ENCODE results near the gene PDXK.

GRCh38 chr21:43749651-43750262 is 30.8 kb downstream of the PDXK start:
- TF ChIP-seq CEBPB (IDR thresholded peaks at IDR 0.05) (no peak), TAF1 (IDR thresholded peaks at IDR 0.05; ENCODE audit: low read depth) (no peak), TEAD4 (IDR thresholded peaks at IDR 0.05) (no peak), NFIC (IDR thresholded peaks at IDR 0.05) (no peak), ZBTB7A (IDR thresholded peaks at IDR 0.05; ENCODE audit: low read depth) (no peak), USF1 (IDR thresholded peaks at IDR 0.05) (no peak), YY1 (IDR thresholded peaks at IDR 0.05; ENCODE audit: low read depth) (no peak), EGR1 (IDR thresholded peaks at IDR 0.05) (no peak), EP300 (IDR thresholded peaks at IDR 0.05; ENCODE audit: borderline replicate concordance) (no peak), CREB1 (IDR thresholded peaks at IDR 0.05; ENCODE audit: low read depth) (no peak), TCF12 (IDR thresholded peaks at IDR 0.05; ENCODE audit: low read depth) (no peak), FOXM1 (IDR thresholded peaks at IDR 0.05; ENCODE audit: borderline replicate concordance, low read depth) (no peak)
- TF ChIP-seq, protein P1, sequence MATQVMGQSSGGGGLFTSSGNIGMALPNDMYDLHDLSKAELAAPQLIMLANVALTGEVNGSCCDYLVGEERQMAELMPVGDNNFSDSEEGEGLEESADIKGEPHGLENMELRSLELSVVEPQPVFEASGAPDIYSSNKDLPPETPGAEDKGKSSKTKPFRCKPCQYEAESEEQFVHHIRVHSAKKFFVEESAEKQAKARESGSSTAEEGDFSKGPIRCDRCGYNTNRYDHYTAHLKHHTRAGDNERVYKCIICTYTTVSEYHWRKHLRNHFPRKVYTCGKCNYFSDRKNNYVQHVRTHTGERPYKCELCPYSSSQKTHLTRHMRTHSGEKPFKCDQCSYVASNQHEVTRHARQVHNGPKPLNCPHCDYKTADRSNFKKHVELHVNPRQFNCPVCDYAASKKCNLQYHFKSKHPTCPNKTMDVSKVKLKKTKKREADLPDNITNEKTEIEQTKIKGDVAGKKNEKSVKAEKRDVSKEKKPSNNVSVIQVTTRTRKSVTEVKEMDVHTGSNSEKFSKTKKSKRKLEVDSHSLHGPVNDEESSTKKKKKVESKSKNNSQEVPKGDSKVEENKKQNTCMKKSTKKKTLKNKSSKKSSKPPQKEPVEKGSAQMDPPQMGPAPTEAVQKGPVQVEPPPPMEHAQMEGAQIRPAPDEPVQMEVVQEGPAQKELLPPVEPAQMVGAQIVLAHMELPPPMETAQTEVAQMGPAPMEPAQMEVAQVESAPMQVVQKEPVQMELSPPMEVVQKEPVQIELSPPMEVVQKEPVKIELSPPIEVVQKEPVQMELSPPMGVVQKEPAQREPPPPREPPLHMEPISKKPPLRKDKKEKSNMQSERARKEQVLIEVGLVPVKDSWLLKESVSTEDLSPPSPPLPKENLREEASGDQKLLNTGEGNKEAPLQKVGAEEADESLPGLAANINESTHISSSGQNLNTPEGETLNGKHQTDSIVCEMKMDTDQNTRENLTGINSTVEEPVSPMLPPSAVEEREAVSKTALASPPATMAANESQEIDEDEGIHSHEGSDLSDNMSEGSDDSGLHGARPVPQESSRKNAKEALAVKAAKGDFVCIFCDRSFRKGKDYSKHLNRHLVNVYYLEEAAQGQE (IDR thresholded peaks at IDR 0.05; ENCODE audit: low read depth), result no peak
- TF ChIP-seq, protein P2, sequence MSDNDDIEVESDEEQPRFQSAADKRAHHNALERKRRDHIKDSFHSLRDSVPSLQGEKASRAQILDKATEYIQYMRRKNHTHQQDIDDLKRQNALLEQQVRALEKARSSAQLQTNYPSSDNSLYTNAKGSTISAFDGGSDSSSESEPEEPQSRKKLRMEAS (IDR thresholded peaks at IDR 0.05), result no peak

Measured in Ishikawa (cell line).